Nephron (organoid): ENCODE results near the gene CCDC69.
"Not testable (repeated sequence)": the region's sequence is repeated elsewhere in the genome, so short reads cannot be mapped to it uniquely, and the experiment has no call there.

Experiments
- H3K27ac Mint-ChIP-seq, 3 experiments: 2 replicates each; pipeline ENCODE4 v1.8.0; 2020; ENCODE audit warnings: mixed read lengths in 3 of 3, mild to moderate bottlenecking in 2 of 3, moderate library complexity in 1 of 3
- H3K27me3 Mint-ChIP-seq: 2 replicates; pipeline ENCODE4 v1.8.0; 2021; ENCODE audit warnings: low read depth, mild to moderate bottlenecking, moderate library complexity, mixed read lengths
- H3K36me3 Mint-ChIP-seq: 2 replicates; pipeline ENCODE4 v1.8.0; 2020; ENCODE audit warnings: low read depth, mixed read lengths
- H3K4me1 Mint-ChIP-seq: 2 replicates; pipeline ENCODE4 v1.8.0; 2020; ENCODE audit warnings: mixed read lengths
- H3K4me3 Mint-ChIP-seq, 3 experiments: 2 replicates each; pipeline ENCODE4 v1.8.0; 2020; ENCODE audit warnings: mild to moderate bottlenecking in 3 of 3, mixed read lengths in 3 of 3, moderate library complexity in 2 of 3
- H3K9me3 Mint-ChIP-seq: 2 replicates; pipeline ENCODE4 v1.8.0; 2020; ENCODE audit warnings: mixed read lengths
- CTCF ChIP-seq, 3 experiments: fragments of 200-600 bp; sonication (generic); IDR thresholded peaks; one replicate each; pipeline ENCODE4 v1.5.0; 2021; ENCODE audit warnings: antibody characterized with exemption in 3 of 3; ENCODE audit not compliant: unreplicated experiment in 3 of 3

Gene CCDC69

GRCh38 chr5:151178777-151179488, 45.0 kb downstream of the CCDC69 start:
- Mint-ChIP-seq H3K36me3 (no peaks in the 10 kb centered on the region), H3K27ac (peak overlapping the region in 2 of 3 experiments; percentile 1 to 71), H3K4me3 (no peak overlapping the region), H3K9me3 (no peaks in the 10 kb centered on the region), H3K4me1 (peaks cover 26% of the 10 kb centered on the region), H3K27me3 (no peaks in the 10 kb centered on the region)
- TF ChIP-seq CTCF (IDR thresholded peaks at IDR 0.05; ENCODE audit: unreplicated experiment in 3 of 3) = no peak

DNA sequence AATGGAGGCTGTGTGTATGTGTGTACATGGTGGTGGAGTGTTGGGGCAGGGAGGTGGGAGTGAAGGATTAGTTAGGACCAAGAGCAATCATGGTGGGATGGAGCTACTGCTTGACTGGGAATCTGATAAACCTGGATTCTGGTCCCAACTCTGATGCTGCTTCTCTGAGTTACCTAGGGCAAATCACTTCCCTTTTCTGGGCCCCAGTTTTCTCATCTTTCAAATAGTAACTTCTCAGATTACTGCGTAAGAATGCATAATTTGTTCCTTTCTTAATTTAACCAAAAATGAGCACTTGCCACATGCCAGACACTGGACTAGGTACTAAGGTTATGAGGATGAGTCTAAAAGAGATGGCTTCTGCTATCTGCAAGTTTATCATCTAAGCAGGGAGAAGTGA, 45.5 kb downstream of the CCDC69 start:
- Mint-ChIP-seq H3K27ac (no peak overlapping the region), H3K4me1 (peaks cover 20% of the 10 kb centered on the region), H3K4me3 (no peak overlapping the region), H3K9me3 (no peaks in the 10 kb centered on the region), H3K27me3 (no peaks in the 10 kb centered on the region), H3K36me3 (no peaks in the 10 kb centered on the region)
- no peak for TF ChIP-seq CTCF (IDR thresholded peaks at IDR 0.05; ENCODE audit: unreplicated experiment in 3 of 3)

DNA sequence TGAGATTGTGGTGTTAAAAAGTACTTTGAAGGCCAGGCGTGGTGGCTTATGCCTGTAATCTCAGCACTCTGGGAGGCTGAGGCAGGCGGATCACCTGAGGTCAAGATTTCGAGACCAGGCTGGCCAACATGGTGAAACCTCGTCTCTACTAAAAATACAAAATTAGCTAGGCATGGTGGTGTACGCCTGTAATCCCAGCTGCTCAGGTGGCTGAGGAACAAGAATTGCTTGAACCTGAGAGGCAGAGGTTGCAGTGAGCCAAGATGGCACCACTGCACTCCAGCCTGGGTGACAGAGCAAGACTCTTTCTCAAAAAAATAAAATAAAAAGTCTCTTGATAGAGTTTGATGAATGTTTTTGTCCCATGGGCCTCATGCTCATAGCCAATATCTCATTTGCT, 47.6 kb downstream of the CCDC69 start:
- not testable (repeated sequence) for H3K4me1 Mint-ChIP-seq, H3K36me3 Mint-ChIP-seq, H3K27ac Mint-ChIP-seq, H3K9me3 Mint-ChIP-seq, H3K4me3 Mint-ChIP-seq, H3K27me3 Mint-ChIP-seq

DNA sequence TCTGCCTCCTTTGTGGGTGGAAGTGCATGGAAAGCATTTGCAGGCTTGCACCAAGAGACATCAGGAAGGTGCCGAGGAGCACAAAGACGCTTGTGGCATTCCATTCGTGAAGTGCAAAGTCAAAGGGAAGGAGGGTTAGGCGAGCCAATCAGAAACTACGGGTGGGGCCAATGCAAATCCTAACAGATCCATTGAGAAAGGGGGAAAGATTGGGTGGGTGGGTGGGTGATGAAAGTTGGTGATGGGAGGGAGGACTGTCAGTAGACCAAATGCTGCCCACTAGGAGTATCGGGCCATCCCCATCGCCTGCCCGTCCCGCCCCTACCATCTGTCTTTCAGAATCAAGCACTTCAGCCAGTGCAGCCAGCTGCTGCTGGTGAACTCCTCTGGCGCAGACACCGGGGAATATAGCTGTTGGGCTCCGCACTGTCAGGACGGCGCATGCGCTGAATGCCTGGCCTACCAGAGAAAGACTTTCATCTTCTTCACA, 49.2 kb downstream of the CCDC69 start:
- TF ChIP-seq CTCF (IDR thresholded peaks at IDR 0.05; ENCODE audit: unreplicated experiment in 3 of 3) = no peak
- H3K4me3 Mint-ChIP-seq = no peak overlapping the region
- H3K9me3 Mint-ChIP-seq = no peaks in the 10 kb centered on the region
- H3K36me3 Mint-ChIP-seq = no peaks in the 10 kb centered on the region
- peaks cover 4% of the 10 kb centered on the region for H3K27me3 Mint-ChIP-seq
- no peak overlapping the region for H3K27ac Mint-ChIP-seq
- peaks cover 8% of the 10 kb centered on the region for H3K4me1 Mint-ChIP-seq

- no peaks in the 10 kb centered on the region for H3K36me3 Mint-ChIP-seq
- no peak for TF ChIP-seq CTCF (IDR thresholded peaks at IDR 0.05; ENCODE audit: unreplicated experiment in 3 of 3)
- H3K27ac Mint-ChIP-seq = no peak overlapping the region
- no peak overlapping the region for H3K4me3 Mint-ChIP-seq
- H3K9me3 Mint-ChIP-seq = no peaks in the 10 kb centered on the region
- peaks cover 11% of the 10 kb centered on the region for H3K4me1 Mint-ChIP-seq
- peaks cover 4% of the 10 kb centered on the region for H3K27me3 Mint-ChIP-seq
These were observed 49.9 kb downstream of the CCDC69 start for GRCh38 chr5:151173711-151174611.

- Mint-ChIP-seq H3K4me1 (peaks cover 8% of the 10 kb centered on the region), H3K27ac (no peak overlapping the region), H3K9me3 (peaks cover 3% of the 10 kb centered on the region), H3K4me3 (no peak overlapping the region), H3K36me3 (no peaks in the 10 kb centered on the region), H3K27me3 (peaks cover 10% of the 10 kb centered on the region)
- no peak for TF ChIP-seq CTCF (IDR thresholded peaks at IDR 0.05; ENCODE audit: unreplicated experiment in 3 of 3)
These were observed 52.4 kb downstream of the CCDC69 start for GRCh38 chr5:151171529-151171928.
